DOHH2 (cell line): ENCODE results near the gene SMYD2.

Experiments used
- EZH2phosphoT487 ChIP-seq: fragments of 200-600 bp; sonication (generic); IDR thresholded peaks from 2 replicates; pipeline ENCODE4 v1.6.1; 2017; ENCODE audit warnings: borderline replicate concordance, mild to moderate bottlenecking, antibody characterized with exemption, low read length, moderate library complexity, mixed read lengths
- TF ChIP-seq, protein P1 (sequence below): fragments of 200-600 bp; sonication (generic); IDR thresholded peaks from one replicate; pipeline ENCODE4 v1.5.1; 2014; ENCODE audit warnings: antibody characterized with exemption, mild to moderate bottlenecking, low read depth, low read length; ENCODE audit not compliant: poor library complexity, severe bottlenecking

DNA sequence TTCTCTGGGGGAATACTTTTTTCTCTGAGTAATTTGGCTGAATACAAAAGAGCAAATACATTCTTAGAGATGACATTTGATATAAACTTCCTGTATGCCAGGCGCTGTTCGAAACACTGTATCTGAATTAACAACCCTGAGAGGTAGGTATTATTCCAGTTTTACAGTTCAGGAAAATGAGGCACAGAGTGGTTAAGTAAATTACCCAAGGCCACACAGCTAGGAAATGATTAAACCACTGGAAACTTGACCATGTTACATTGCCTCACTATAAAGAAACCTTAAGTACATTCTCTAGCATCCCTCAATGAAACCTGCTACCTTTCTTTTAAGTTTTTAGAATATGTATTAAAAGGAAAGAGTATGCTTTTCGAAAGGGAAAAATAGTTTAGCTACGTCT, 54.6 kb downstream of the SMYD2 start:
- TF ChIP-seq, protein P1, sequence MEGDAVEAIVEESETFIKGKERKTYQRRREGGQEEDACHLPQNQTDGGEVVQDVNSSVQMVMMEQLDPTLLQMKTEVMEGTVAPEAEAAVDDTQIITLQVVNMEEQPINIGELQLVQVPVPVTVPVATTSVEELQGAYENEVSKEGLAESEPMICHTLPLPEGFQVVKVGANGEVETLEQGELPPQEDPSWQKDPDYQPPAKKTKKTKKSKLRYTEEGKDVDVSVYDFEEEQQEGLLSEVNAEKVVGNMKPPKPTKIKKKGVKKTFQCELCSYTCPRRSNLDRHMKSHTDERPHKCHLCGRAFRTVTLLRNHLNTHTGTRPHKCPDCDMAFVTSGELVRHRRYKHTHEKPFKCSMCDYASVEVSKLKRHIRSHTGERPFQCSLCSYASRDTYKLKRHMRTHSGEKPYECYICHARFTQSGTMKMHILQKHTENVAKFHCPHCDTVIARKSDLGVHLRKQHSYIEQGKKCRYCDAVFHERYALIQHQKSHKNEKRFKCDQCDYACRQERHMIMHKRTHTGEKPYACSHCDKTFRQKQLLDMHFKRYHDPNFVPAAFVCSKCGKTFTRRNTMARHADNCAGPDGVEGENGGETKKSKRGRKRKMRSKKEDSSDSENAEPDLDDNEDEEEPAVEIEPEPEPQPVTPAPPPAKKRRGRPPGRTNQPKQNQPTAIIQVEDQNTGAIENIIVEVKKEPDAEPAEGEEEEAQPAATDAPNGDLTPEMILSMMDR, result no peak
- no peak for TF ChIP-seq EZH2phosphoT487
